Ovary (tissue), 9 donors: ENCODE measurements around the gene MTURN. TPM values are rescaled to one million over a fixed set of nuclear protein-coding genes. Genes with fewer than 3 reads are reported as not detected.

Experiments used
- DNase-seq, 5 donors: peaks; one replicate each; pipeline ENCODE4 v3.0.0-alpha.2; 2019 to 2020
- H3K27ac ChIP-seq, 2 donors: fragments of 200-600 bp; one replicate each; pipeline versions ENCODE4 v1.5.1 to v1.8.0; 2019 to 2022
- H3K27me3 ChIP-seq: fragments of 200-600 bp; one replicate; pipeline ENCODE4 v1.8.0; 2022
- H3K36me3 ChIP-seq: fragments of 200-600 bp; sonication (generic); one replicate; pipeline ENCODE4 v1.5.1; 2019
- H3K4me1 ChIP-seq: one replicate; pipeline ENCODE4 v1.8.1; 2013; ENCODE audit warnings: mild to moderate bottlenecking, moderate library complexity; ENCODE audit not compliant: insufficient read depth
- H3K4me3 ChIP-seq: fragments of 200-600 bp; sonication (generic); one replicate; pipeline ENCODE4 v1.5.1; 2017
- H3K9me3 ChIP-seq, 2 donors: fragments of 200-600 bp in 1 of 2; sonication (generic) in 1 of 2; one replicate each; pipeline versions ENCODE4 v1.5.1 to v1.8.1; 2013 to 2019; ENCODE audit warnings: mild to moderate bottlenecking in 1 of 2, moderate library complexity in 1 of 2
- EP300 ChIP-seq: sonication (generic); formaldehyde crosslinking; IDR thresholded peaks from one replicate; pipeline ENCODE4 v1.6.1; 2017; ENCODE audit warnings: antibody characterized with exemption
- POLR2A ChIP-seq: fragments of 450-650 bp; IDR thresholded peaks from one replicate; pipeline ENCODE4 v1.6.1; 2017; ENCODE audit warnings: antibody characterized with exemption, mild to moderate bottlenecking, moderate library complexity
- WGBS, 3 donors: extraction: QIAGEN DNeasy Blood & Tissue Kit in 1 of 3; methylation state at CpG; one replicate each; pipeline versions ENCODE4 v1.1.5 to v1.1.7; 2013 to 2017; 5-methylcytosine and 5-hydroxymethylcytosine counted together
- intact Hi-C, 4 donors: fragments of 100-400 bp; cut with DNase I; formaldehyde crosslinking; loops; one replicate each; pipeline versions ENCODE4 v1.11.0 to v1.15.1; 2022 to 2023
- polyA plus RNA-seq, 2 donors: library from polyadenylated mRNA; stranded (reverse); fragments of 200-250 nt in 1 of 2; fragments of 350-450 nt in 1 of 2; fragmentation: Illumina TruSeq in 1 of 2; extraction: RNeasy Lipid Tissue Mini Kit (QIAGEN cat#74804) in 1 of 2; gene quantifications; one replicate each; pipeline ENCODE4 v1.2.3, GENCODE V29; 2013 to 2014
- total RNA-seq, 7 donors: library from RNA; depleted of rRNA in 2 of 7; stranded (reverse); fragments of >200 nt in 2 of 7; fragmentation: NEBNext Ultra II Directional in 3 of 7; extraction: Animal tissue kit (Norgen Biotek cat#: 25700) in 3 of 7; gene quantifications; one replicate each; pipeline versions ENCODE4 v1.1.0 to v1.2.4, GENCODE V29; 2016 to 2023
- TF ChIP-seq, protein P1 (sequence below), 3 donors: fragments of 450-650 bp in 2 of 3; fragments of 200-600 bp in 1 of 3; IDR thresholded peaks; one replicate each; pipeline versions ENCODE4 v1.5.1 to v1.8.0; 2016 to 2022; ENCODE audit warnings: antibody characterized with exemption in 3 of 3, mild to moderate bottlenecking in 1 of 3
- donor health status: DM: no; HTN: no; CAD: no; lungs with moderate emphysema.
- donor health status: DM: no; HTN: no; CAD: no.
- donor health status: Bipolar disorder and iron deficiency.
- donor health status: DM: yes; HTN: yes; CAD: no.
- donor health status: DM: no; HTN: no; CAD: no.
- donor health status: DM: yes; HTN: yes; CAD: no.

The MTURN gene
- total and polyA plus RNA-seq, 9 donors, result 14.7 to 65.1 (median 40.4) TPM

DNA sequence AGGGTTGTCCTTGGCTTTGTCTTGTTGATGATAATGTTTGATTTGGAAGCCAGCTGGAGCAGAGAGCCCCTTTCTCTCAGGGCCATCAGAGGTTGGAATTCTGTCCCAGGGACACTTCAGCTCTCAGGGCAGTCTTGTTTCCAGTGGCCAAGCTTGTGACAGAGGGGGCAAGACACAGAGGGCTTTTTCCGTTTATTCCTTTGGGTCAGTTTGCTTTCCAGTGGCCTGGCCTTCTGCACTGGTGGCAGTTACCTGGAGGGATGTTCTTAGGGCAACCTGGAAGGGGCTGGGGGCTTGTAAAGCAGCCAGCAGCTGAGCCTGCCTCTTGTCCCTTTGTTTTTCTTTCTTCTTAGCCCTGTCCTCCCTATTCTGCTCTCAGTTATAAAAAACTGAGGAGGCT, 62.7 kb downstream of the MTURN start:
- no peak for TF ChIP-seq POLR2A
- TF ChIP-seq, protein P1, sequence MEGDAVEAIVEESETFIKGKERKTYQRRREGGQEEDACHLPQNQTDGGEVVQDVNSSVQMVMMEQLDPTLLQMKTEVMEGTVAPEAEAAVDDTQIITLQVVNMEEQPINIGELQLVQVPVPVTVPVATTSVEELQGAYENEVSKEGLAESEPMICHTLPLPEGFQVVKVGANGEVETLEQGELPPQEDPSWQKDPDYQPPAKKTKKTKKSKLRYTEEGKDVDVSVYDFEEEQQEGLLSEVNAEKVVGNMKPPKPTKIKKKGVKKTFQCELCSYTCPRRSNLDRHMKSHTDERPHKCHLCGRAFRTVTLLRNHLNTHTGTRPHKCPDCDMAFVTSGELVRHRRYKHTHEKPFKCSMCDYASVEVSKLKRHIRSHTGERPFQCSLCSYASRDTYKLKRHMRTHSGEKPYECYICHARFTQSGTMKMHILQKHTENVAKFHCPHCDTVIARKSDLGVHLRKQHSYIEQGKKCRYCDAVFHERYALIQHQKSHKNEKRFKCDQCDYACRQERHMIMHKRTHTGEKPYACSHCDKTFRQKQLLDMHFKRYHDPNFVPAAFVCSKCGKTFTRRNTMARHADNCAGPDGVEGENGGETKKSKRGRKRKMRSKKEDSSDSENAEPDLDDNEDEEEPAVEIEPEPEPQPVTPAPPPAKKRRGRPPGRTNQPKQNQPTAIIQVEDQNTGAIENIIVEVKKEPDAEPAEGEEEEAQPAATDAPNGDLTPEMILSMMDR (IDR thresholded peaks at IDR 0.05), result no peak
- no peak for TF ChIP-seq EP300
- Histone ChIP-seq H3K36me3 (no peaks in the 10 kb centered on the region), H3K27me3 (no peaks in the 10 kb centered on the region), H3K4me3 (no peak overlapping the region), H3K4me1 (no peaks in the 10 kb centered on the region), H3K9me3 (peaks cover 0 to 6% of the 10 kb centered on the region in 2 donors), H3K27ac (no peak overlapping the region)
- DNase-seq, result no peak
- intact Hi-C loops, result no loop called here
- WGBS, 3 donors, result 41 to 100% (median 100%) methylated on average over 1 of the region's 1 CpG

DNA sequence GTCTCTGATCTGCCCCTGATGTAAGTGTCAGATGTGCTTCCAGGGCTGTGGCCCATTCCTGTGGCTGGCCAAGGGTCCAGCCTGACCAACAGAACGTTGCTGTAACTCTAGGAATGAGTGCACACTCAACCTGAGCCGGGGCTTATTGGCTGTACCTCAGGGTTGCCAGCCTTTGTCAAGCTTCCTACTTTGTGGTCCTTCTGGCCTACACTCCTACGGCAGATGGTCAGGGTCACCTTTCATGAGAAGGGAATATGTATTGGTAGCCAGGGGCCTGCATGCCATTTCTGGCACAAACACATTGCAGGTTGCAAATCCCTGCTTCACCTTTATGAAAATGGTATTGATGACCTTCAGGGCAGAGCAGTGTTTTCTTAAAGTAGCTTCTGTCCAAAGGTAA, 64.5 kb downstream of the MTURN start:
- peaks cover 0 to 6% of the 10 kb centered on the region in 2 donors for H3K9me3 ChIP-seq
- no peaks in the 10 kb centered on the region for H3K27me3 ChIP-seq
- TF ChIP-seq, protein P1 (IDR thresholded peaks at IDR 0.05), result no peak
- TF ChIP-seq POLR2A (no peak), EP300 (no peak)
- WGBS, 3 donors, result 85 to 86% (median 86%) methylated on average over 3 of the region's 3 CpGs
- H3K27ac ChIP-seq, result no peak overlapping the region
- no peaks in the 10 kb centered on the region for H3K4me1 ChIP-seq
- no peaks in the 10 kb centered on the region for H3K36me3 ChIP-seq
- DNase-seq, result no peak
- intact Hi-C loops, result no loop called here
- H3K4me3 ChIP-seq, result no peak overlapping the region

DNA sequence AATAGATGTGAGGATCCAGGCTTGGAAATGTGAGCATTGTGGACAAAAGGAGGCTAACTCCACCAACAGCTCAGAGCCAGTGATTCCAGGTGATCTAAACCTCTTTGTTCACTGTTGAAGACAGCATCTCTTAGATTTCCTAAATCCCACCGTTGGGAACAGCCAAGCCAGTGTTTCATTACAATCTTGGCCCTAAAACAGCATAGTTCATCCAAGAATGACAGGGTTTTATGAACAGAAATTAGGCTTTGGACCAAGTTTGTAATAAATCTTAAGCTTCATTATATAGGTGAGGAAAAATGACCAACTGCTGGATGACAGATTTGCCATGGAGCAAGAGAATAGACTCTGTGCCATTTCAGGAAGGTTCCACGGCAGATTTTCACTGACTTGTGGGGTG, 65.8 kb downstream of the MTURN start:
- TF ChIP-seq EP300, result no peak
- TF ChIP-seq, protein P1 (IDR thresholded peaks at IDR 0.05), result no peak
- TF ChIP-seq POLR2A, result no peak
- no peak overlapping the region for H3K27ac ChIP-seq
- peaks cover 0 to 5% of the 10 kb centered on the region in 2 donors for H3K9me3 ChIP-seq
- DNase-seq, result no peak
- intact Hi-C loops, result no loop called here
- H3K36me3 ChIP-seq, result no peaks in the 10 kb centered on the region
- no peaks in the 10 kb centered on the region for H3K4me1 ChIP-seq
- H3K27me3 ChIP-seq, result no peaks in the 10 kb centered on the region
- H3K4me3 ChIP-seq, result no peak overlapping the region
- WGBS, 3 donors, result 53 to 77% (median 69%) methylated on average over 2 of the region's 2 CpGs

DNA sequence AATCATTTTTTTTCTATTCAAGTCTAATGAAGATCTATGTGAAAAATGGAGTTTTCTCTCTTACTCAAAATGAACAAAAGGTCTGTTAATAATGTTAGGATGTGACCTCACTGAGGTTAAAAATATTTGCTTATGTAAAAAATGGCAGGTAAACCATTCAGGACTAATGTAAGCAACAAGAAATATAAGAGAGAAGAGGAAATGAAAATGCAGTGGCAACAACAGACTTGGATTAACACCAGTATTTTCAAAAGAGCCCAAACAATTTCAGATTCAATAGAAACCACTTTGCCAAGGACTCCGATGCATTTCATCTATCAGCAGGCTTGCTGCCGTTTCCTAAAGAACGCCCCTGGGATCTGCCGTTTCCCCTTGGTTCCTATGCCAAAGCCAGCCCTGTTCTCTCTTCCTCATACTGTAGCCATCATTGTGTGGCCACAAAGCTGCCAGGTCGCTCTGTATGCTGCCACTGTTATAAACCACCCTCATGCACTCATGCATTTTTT, 66.4 kb downstream of the MTURN start:
- no peaks in the 10 kb centered on the region for H3K36me3 ChIP-seq
- no peaks in the 10 kb centered on the region for H3K27me3 ChIP-seq
- intact Hi-C loops, result no loop called here
- no peak overlapping the region for H3K27ac ChIP-seq
- H3K9me3 ChIP-seq, result no peaks in the 10 kb centered on the region
- TF ChIP-seq POLR2A, result no peak
- 84 to 86% (median 85%) methylated on average over 5 of the region's 5 CpGs for WGBS, 3 donors
- H3K4me1 ChIP-seq, result no peaks in the 10 kb centered on the region
- H3K4me3 ChIP-seq, result no peak overlapping the region
- DNase-seq, result no peak

DNA sequence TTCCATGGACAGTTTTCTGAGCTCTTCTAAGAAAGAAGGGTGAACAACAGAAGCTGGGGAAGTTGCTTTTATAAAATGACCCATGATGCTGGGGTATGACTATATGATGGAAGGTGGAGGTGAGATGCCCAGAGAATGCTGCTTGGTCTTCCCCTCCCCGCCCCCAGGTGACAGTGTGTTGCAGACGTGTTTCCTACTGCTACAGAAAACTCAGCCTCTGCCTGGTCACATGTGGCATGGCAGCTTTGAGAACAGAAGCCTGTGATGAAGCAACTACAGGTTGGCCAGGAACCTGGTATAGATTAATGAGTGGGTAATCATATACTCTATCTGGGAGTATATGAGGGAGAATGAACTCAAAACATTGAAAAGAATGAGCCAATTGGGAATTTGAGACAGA, 67.1 kb downstream of the MTURN start:
- intact Hi-C loops, result no loop called here
- Histone ChIP-seq H3K27me3 (no peaks in the 10 kb centered on the region), H3K4me3 (no peak overlapping the region), H3K9me3 (no peaks in the 10 kb centered on the region), H3K27ac (no peak overlapping the region), H3K36me3 (no peaks in the 10 kb centered on the region), H3K4me1 (no peaks in the 10 kb centered on the region)
- TF ChIP-seq POLR2A (no peak), EP300 (no peak)
- TF ChIP-seq, protein P1 (IDR thresholded peaks at IDR 0.05), result no peak
- DNase-seq, result no peak
- 90 to 98% (median 96%) methylated on average over 2 of the region's 2 CpGs for WGBS, 3 donors
